ENCODE data around the gene PRDM15. TPM values are rescaled to one million over a fixed set of nuclear protein-coding genes. Genes with fewer than 3 reads are reported as not detected.

Gene PRDM15
- total and polyA plus RNA-seq, 4 donors: 1.2 to 5.7 (median 2.1) TPM

DNA sequence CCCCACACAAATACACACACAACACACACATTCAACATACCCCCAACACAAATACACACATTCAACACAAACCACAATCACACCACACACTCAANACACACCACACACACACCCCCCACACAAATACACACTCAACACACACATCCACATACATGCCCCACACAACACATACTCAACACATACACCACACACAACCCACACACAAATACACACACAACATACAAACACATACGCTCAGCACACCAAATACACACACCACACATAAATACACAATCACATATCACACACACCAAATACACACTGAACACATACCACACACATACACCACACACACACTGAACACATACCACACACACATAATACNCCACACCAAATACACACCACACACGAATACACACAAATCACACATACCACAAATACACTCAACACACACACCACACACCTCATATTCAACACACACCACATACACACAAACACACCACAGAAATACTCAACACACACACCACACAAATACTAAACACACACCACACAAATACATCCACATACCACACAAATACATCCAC lies 48.9 kb downstream of the PRDM15 start:
- Histone ChIP-seq H3K4me1 (ENCODE audit: control insufficient read depth in 4 of 4, insufficient read depth in 4 of 4, low read length in 3 of 4) (no peaks in the 10 kb centered on the region), H3K27me3 (ENCODE audit: control insufficient read depth in 4 of 4, insufficient read depth in 4 of 4, low read length in 3 of 4) (no peaks in the 10 kb centered on the region), H3K9me3 (ENCODE audit: control insufficient read depth in 4 of 4, low read length in 3 of 4) (no peaks in the 10 kb centered on the region), H3K27ac (ENCODE audit: low read depth in 1 of 2, low read length in 2 of 2) (no peak overlapping the region), H3K36me3 (ENCODE audit: control insufficient read depth in 4 of 4, insufficient read depth in 3 of 4, low read depth in 1 of 4, low read length in 3 of 4) (peaks cover 0 to 16% (median 5%) of the 10 kb centered on the region in 4 donors), H3K9ac (ENCODE audit: low read depth in 1 of 2, low read length in 2 of 2) (no peak overlapping the region), H3K4me3 (ENCODE audit: low read depth in 1 of 3, low read length in 3 of 3) (no peak overlapping the region)
- DNase-seq (ENCODE audit: low spot score): no peak
- TF ChIP-seq, protein P1, sequence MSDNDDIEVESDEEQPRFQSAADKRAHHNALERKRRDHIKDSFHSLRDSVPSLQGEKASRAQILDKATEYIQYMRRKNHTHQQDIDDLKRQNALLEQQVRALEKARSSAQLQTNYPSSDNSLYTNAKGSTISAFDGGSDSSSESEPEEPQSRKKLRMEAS (IDR thresholded peaks at IDR 0.05): no peak
- TF ChIP-seq RXRA (IDR thresholded peaks at IDR 0.05): no peak
- TF ChIP-seq TAF1 (conservative IDR thresholded peaks at IDR 0.05): no peak
- TF ChIP-seq, protein P2, sequence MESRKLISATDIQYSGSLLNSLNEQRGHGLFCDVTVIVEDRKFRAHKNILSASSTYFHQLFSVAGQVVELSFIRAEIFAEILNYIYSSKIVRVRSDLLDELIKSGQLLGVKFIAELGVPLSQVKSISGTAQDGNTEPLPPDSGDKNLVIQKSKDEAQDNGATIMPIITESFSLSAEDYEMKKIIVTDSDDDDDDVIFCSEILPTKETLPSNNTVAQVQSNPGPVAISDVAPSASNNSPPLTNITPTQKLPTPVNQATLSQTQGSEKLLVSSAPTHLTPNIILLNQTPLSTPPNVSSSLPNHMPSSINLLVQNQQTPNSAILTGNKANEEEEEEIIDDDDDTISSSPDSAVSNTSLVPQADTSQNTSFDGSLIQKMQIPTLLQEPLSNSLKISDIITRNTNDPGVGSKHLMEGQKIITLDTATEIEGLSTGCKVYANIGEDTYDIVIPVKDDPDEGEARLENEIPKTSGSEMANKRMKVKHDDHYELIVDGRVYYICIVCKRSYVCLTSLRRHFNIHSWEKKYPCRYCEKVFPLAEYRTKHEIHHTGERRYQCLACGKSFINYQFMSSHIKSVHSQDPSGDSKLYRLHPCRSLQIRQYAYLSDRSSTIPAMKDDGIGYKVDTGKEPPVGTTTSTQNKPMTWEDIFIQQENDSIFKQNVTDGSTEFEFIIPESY (IDR thresholded peaks at IDR 0.05): no peak
- TF ChIP-seq RAD21 (IDR thresholded peaks at IDR 0.05): no peak
- TF ChIP-seq SP1 (IDR thresholded peaks at IDR 0.05): no peak
- TF ChIP-seq, protein P3, sequence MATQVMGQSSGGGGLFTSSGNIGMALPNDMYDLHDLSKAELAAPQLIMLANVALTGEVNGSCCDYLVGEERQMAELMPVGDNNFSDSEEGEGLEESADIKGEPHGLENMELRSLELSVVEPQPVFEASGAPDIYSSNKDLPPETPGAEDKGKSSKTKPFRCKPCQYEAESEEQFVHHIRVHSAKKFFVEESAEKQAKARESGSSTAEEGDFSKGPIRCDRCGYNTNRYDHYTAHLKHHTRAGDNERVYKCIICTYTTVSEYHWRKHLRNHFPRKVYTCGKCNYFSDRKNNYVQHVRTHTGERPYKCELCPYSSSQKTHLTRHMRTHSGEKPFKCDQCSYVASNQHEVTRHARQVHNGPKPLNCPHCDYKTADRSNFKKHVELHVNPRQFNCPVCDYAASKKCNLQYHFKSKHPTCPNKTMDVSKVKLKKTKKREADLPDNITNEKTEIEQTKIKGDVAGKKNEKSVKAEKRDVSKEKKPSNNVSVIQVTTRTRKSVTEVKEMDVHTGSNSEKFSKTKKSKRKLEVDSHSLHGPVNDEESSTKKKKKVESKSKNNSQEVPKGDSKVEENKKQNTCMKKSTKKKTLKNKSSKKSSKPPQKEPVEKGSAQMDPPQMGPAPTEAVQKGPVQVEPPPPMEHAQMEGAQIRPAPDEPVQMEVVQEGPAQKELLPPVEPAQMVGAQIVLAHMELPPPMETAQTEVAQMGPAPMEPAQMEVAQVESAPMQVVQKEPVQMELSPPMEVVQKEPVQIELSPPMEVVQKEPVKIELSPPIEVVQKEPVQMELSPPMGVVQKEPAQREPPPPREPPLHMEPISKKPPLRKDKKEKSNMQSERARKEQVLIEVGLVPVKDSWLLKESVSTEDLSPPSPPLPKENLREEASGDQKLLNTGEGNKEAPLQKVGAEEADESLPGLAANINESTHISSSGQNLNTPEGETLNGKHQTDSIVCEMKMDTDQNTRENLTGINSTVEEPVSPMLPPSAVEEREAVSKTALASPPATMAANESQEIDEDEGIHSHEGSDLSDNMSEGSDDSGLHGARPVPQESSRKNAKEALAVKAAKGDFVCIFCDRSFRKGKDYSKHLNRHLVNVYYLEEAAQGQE (IDR thresholded peaks at IDR 0.05): no peak
- TF ChIP-seq, protein P4, sequence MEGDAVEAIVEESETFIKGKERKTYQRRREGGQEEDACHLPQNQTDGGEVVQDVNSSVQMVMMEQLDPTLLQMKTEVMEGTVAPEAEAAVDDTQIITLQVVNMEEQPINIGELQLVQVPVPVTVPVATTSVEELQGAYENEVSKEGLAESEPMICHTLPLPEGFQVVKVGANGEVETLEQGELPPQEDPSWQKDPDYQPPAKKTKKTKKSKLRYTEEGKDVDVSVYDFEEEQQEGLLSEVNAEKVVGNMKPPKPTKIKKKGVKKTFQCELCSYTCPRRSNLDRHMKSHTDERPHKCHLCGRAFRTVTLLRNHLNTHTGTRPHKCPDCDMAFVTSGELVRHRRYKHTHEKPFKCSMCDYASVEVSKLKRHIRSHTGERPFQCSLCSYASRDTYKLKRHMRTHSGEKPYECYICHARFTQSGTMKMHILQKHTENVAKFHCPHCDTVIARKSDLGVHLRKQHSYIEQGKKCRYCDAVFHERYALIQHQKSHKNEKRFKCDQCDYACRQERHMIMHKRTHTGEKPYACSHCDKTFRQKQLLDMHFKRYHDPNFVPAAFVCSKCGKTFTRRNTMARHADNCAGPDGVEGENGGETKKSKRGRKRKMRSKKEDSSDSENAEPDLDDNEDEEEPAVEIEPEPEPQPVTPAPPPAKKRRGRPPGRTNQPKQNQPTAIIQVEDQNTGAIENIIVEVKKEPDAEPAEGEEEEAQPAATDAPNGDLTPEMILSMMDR (IDR thresholded peaks at IDR 0.05; ENCODE audit: low read depth, low read length, missing input control): no peak
- no peak for TF ChIP-seq FOXA2 (IDR thresholded peaks at IDR 0.05)
- no peak for TF ChIP-seq YY1 (IDR thresholded peaks at IDR 0.05)
- TF ChIP-seq, protein P5, sequence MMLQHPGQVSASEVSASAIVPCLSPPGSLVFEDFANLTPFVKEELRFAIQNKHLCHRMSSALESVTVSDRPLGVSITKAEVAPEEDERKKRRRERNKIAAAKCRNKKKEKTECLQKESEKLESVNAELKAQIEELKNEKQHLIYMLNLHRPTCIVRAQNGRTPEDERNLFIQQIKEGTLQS (IDR thresholded peaks at IDR 0.05): no peak
- no peak for TF ChIP-seq FOXA1 (IDR thresholded peaks at IDR 0.05)
- TF ChIP-seq NR2F2 (IDR thresholded peaks at IDR 0.05): no peak
- over 99% methylated on average over 2 of the region's 2 CpGs for WGBS

DNA sequence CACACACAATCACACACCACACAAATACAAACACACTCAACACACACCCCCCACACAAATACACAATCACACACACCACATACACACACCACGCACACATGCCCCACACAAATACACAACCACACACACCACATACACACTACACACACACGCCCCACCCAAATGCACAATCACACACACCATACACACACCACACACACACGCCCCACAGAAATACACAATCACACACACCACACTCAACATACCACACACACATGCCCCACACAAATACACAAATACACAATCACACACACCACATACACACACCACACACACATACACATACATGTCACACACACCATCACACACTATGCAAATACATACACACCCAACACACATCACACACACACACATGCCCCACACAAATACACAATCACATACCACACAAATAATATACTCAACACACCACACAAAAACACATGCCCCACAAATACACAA lies 50.2 kb downstream of the PRDM15 start:
- no peak for DNase-seq (ENCODE audit: low spot score)
- TF ChIP-seq NR2F2 (IDR thresholded peaks at IDR 0.05): no peak
- no peak for TF ChIP-seq JUND (IDR thresholded peaks at IDR 0.05)
- TF ChIP-seq, protein P2 (IDR thresholded peaks at IDR 0.05): no peak
- no peak for TF ChIP-seq SP1 (IDR thresholded peaks at IDR 0.05)
- TF ChIP-seq GABPA (IDR thresholded peaks at IDR 0.05 in 1 of 2, conservative IDR thresholded peaks at IDR 0.05 in 1 of 2): no peak
- TF ChIP-seq FOXA2 (IDR thresholded peaks at IDR 0.05): no peak
- TF ChIP-seq FOXA1 (IDR thresholded peaks at IDR 0.05): no peak
- TF ChIP-seq, protein P1 (IDR thresholded peaks at IDR 0.05): no peak
- Histone ChIP-seq H3K27ac (ENCODE audit: low read depth in 1 of 2, low read length in 2 of 2) (no peak overlapping the region), H3K27me3 (ENCODE audit: control insufficient read depth in 4 of 4, insufficient read depth in 4 of 4, low read length in 3 of 4) (no peaks in the 10 kb centered on the region), H3K4me3 (ENCODE audit: low read depth in 1 of 3, low read length in 3 of 3) (no peak overlapping the region), H3K4me1 (ENCODE audit: control insufficient read depth in 4 of 4, insufficient read depth in 4 of 4, low read length in 3 of 4) (no peaks in the 10 kb centered on the region), H3K9me3 (ENCODE audit: control insufficient read depth in 4 of 4, low read length in 3 of 4) (no peaks in the 10 kb centered on the region), H3K36me3 (ENCODE audit: control insufficient read depth in 4 of 4, insufficient read depth in 3 of 4, low read depth in 1 of 4, low read length in 3 of 4) (peaks cover 0 to 11% (median 3%) of the 10 kb centered on the region in 4 donors), H3K9ac (ENCODE audit: low read depth in 1 of 2, low read length in 2 of 2) (no peak overlapping the region)
- WGBS: 58% methylated on average over 3 of the region's 3 CpGs

All from liver (tissue), 9 donors.